ENCODE data around the gene ADAMTS14. TPM values are rescaled to one million over a fixed set of nuclear protein-coding genes. Genes with fewer than 3 reads are reported as not detected.
A peak's percentile ranks its signal among the peaks of the same experiment; 100 is the strongest.

Gene ADAMTS14
- polyA plus RNA-seq, 6 donors from 2014 or later = not detected

DNA sequence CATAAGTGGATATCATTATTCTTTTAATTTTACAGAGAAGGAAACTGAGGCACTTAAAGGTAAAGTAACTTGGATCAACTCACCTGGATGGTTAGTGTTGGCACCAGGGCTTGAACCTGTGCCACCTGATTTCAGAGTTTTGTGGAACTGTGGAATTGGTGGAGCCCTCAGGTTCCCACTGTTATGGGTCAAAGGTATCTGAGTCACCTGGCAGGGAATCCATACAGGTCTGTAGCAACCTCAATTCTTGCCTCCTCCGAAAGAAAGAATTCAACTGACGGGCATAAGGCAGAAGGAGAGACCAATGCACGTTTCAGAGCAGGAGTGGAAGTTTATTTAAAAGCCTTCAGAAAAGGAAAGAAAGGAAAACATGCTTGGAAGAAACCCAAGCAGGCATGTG is 25.2 kb upstream of the ADAMTS14 start:
- H3K27me3 Mint-ChIP-seq = peaks cover 18 to 35% (median 20%) of the 10 kb centered on the region in 3 donors
- no peaks in the 10 kb centered on the region for H3K4me1 Mint-ChIP-seq
- H3K27ac Mint-ChIP-seq = no peak overlapping the region
- ATAC-seq (ENCODE audit: low read depth in 2 of 2) = no peak
- H3K36me3 Mint-ChIP-seq = peaks cover 5 to 32% of the 10 kb centered on the region in 2 donors
- no peak overlapping the region for H3K4me3 Mint-ChIP-seq
- no peak for DNase-seq
- peaks cover 15 to 59% (median 43%) of the 10 kb centered on the region in 7 donors for H3K9me3 Mint-ChIP-seq

DNA sequence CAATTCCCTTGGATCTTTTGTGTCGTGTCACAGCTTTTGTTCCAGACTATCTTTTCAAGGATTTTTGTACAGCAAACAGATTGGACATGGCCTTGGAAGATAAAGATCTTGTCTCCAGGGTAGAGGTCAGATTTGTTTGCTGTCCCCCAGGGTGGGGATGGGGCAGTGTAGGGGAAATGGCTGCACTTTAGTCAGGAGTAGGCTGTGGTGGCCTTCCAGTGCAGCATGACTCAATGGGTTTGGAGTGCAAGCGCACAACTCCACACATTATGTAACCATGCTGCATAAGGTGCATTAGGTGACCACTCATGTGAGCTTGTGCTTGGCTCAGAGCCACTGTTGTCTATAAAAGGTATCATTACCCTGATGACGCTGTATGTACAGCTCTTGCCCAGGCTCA is 23.9 kb upstream of the ADAMTS14 start:
- Mint-ChIP-seq H3K4me1 (no peaks in the 10 kb centered on the region), H3K27ac (no peak overlapping the region), H3K36me3 (peaks cover 5 to 32% of the 10 kb centered on the region in 2 donors), H3K27me3 (peaks cover 18 to 31% (median 20%) of the 10 kb centered on the region in 3 donors), H3K4me3 (no peak overlapping the region), H3K9me3 (peaks cover 15 to 71% (median 52%) of the 10 kb centered on the region in 7 donors)
- DNase-seq (no peak), ATAC-seq (ENCODE audit: low read depth in 2 of 2) (no peak)

DNA sequence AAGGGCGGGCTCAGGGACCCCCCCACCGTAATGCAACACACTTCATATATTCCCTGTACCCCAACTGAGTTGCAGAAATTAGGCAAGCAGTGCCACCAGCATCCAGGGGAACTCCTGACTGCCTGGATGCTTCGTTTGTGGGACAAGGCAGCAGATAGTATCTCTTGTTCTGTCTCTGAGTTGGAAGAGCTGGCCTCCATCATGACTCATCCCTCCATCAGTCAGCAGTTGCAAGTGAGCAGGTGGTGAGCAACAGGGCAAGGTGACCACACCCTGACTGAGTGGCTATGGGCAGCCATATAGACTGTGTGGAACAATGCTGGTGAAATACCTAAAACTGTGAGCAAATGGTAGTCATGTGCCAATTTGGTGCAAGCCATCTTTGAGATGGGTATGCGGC is 22.8 kb upstream of the ADAMTS14 start:
- no peaks in the 10 kb centered on the region for H3K4me1 Mint-ChIP-seq
- H3K4me3 Mint-ChIP-seq = no peak overlapping the region
- no peak overlapping the region for H3K27ac Mint-ChIP-seq
- ATAC-seq (ENCODE audit: low read depth in 2 of 2) (no peak), DNase-seq (no peak)
- H3K36me3 Mint-ChIP-seq = peaks cover 5 to 32% of the 10 kb centered on the region in 2 donors
- H3K27me3 Mint-ChIP-seq = peaks cover 13 to 21% (median 16%) of the 10 kb centered on the region in 3 donors
- peaks cover 15 to 82% (median 53%) of the 10 kb centered on the region in 7 donors for H3K9me3 Mint-ChIP-seq

DNA sequence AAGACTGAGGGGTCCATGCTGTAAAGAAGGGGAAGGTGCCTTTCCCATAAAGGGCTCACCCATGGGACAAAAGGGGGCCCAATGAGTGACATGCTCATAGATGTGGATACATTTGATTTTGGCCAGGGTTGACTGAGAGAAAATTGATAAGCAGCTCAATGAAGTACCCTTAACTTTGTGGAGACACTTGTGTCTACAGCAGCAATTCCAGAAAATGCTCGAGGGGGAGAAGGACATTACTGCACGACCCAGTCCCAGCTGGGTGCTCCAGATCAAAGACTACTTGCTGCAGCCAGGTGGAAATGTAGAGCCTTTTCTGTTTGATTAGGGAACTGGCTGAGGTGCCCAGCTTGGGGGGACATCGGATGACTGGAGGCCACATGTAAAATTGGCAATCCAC is 22.2 kb upstream of the ADAMTS14 start:
- no peak for DNase-seq
- no peak overlapping the region for H3K4me3 Mint-ChIP-seq

DNA sequence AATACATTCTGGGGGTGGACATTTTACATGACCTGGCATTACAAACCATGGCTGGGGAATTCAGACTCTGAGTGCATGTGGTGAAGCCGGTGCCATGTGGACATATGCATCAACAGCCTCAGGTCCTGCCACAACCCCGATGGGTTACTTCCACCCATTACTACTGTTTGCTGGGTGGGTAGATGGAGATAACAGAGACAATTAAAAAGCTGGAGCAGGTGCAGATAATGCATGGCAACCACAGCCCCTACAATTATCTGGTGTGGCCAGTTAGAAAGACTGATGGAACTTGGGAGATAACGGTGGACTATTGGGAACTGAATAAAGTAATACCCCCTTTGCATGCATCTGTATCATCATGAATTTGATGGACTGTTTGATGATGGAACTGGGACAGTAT is 21.6 kb upstream of the ADAMTS14 start:
- no peak for ATAC-seq (ENCODE audit: low read depth in 2 of 2)
- H3K27me3 Mint-ChIP-seq = peaks cover 14 to 18% (median 16%) of the 10 kb centered on the region in 3 donors
- H3K4me3 Mint-ChIP-seq = no peak overlapping the region
- no peak overlapping the region for H3K27ac Mint-ChIP-seq
- H3K9me3 Mint-ChIP-seq = peaks cover 15 to 88% (median 53%) of the 10 kb centered on the region in 7 donors
- DNase-seq = no peak
- H3K4me1 Mint-ChIP-seq = no peaks in the 10 kb centered on the region
- peaks cover 5 to 32% of the 10 kb centered on the region in 2 donors for H3K36me3 Mint-ChIP-seq

More for the DNA sequence above, 22.2 kb upstream of the ADAMTS14 start:
- no peaks in the 10 kb centered on the region for H3K4me1 Mint-ChIP-seq
- H3K27ac Mint-ChIP-seq = no peak overlapping the region
- peaks cover 10 to 18% (median 16%) of the 10 kb centered on the region in 3 donors for H3K27me3 Mint-ChIP-seq
- peaks cover 5 to 32% of the 10 kb centered on the region in 2 donors for H3K36me3 Mint-ChIP-seq
- peaks cover 15 to 82% (median 53%) of the 10 kb centered on the region in 7 donors for H3K9me3 Mint-ChIP-seq
- no peak for ATAC-seq (ENCODE audit: low read depth in 2 of 2)

DNA sequence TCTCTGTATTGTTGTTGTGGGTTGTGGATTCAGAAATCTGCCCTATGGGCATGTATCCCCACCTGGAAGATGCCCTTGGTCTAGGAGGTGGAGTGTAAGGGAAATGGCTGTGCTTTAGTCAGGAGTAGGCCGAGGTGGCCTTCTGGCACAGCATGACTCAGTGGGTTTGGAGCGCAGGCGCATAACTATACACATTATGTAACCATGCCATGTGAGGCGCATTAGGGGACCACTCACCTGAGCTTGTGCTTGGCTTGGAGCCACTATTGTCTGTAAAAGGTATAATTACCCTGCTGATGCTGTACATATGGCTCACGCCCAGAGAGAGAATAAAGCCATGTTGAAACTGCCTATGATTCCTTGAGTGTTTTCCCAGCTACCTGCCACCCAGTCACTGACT is 20.6 kb upstream of the ADAMTS14 start:
- Mint-ChIP-seq H3K4me3 (no peak overlapping the region), H3K27ac (peak overlapping the region in 2 of 6 donors; percentile 17 to 54), H3K4me1 (peaks cover 0 to 4% (median 0%) of the 10 kb centered on the region in 3 donors), H3K36me3 (peaks cover 5 to 32% of the 10 kb centered on the region in 2 donors), H3K9me3 (peaks cover 15 to 84% (median 51%) of the 10 kb centered on the region in 7 donors), H3K27me3 (peaks cover 7 to 21% (median 16%) of the 10 kb centered on the region in 3 donors)
- ATAC-seq (ENCODE audit: low read depth in 2 of 2) (no peak), DNase-seq (no peak)

DNA sequence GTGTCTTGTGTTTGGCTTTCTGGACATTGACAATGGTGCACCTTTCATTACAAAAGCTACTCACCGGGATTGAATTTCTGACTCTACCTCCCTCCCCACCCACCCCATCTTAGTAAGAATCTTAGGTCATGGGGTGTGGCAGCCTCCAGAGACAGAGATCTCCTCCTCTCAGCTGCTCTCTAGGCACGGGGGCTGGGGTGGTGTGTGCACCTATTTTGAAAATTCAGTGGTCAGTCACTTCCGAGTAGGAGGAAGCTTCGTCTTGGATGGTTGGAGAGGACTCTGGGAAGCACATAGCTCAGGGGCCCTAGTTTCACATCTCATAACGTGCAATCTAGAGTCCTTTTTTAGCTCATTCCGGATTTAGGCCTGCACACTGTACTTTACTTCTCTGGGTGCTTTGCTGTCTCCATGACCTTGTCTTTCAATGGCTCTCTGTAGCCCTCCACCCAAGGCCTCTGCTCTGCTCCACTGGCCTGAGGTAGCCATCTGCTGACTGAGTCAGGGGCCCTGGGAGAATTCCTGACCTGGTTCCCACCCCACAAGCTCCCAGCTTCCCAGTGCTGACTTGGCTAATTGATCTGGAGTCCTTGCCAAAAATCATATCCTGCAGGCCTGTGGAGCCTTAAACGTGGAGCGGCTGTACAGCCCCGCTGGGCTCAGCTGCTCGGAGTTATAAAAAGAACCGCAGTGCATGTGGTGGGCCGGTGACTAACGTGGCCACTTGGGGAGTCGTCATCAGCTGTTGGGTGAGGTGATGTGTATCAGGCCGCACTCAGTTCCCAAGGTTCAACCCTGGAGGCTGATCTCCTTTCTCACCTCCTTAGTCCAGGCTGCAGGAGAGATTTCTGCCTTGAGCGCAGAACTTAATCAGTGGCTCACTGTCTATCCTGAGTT is 19.3 kb upstream of the ADAMTS14 start:
- Mint-ChIP-seq H3K9me3 (peaks cover 15 to 77% (median 43%) of the 10 kb centered on the region in 7 donors), H3K4me1 (peaks cover 0 to 5% (median 0%) of the 10 kb centered on the region in 3 donors), H3K27me3 (peaks cover 3 to 17% (median 13%) of the 10 kb centered on the region in 3 donors), H3K4me3 (no peak overlapping the region), H3K27ac (no peak overlapping the region), H3K36me3 (peaks cover 5 to 28% of the 10 kb centered on the region in 2 donors)
- ATAC-seq (ENCODE audit: low read depth in 2 of 2) = no peak
- no peak for DNase-seq

DNA sequence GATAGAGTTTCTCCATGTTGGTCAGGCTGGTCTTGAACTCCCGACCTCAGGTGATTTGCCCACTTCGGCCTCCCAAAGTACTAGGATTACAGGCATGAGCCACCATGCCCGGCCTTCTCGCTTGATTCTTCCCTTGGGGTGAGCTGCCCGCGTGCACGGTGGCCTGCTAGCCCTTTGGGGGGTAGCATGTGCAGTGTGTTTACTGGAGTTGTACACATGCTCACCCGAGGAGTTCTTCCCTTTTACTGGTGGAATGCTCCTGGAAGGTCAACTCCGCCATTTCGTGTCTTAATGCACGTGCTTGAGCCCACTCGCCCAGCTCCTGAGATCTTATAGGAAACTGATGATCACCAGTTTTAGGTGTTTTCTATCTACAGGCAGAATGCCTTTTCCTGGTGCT is 17.0 kb upstream of the ADAMTS14 start:
- peaks cover 11 to 72% (median 26%) of the 10 kb centered on the region in 7 donors for H3K9me3 Mint-ChIP-seq
- peaks cover 6 to 20% (median 9%) of the 10 kb centered on the region in 3 donors for H3K27me3 Mint-ChIP-seq
- no peak overlapping the region for H3K27ac Mint-ChIP-seq
- ATAC-seq (ENCODE audit: low read depth in 2 of 2) (no peak), DNase-seq (no peak)
- peaks cover 5 to 9% of the 10 kb centered on the region in 2 donors for H3K36me3 Mint-ChIP-seq
- no peak overlapping the region for H3K4me3 Mint-ChIP-seq
- H3K4me1 Mint-ChIP-seq = peaks cover 0 to 5% (median 0%) of the 10 kb centered on the region in 3 donors

DNA sequence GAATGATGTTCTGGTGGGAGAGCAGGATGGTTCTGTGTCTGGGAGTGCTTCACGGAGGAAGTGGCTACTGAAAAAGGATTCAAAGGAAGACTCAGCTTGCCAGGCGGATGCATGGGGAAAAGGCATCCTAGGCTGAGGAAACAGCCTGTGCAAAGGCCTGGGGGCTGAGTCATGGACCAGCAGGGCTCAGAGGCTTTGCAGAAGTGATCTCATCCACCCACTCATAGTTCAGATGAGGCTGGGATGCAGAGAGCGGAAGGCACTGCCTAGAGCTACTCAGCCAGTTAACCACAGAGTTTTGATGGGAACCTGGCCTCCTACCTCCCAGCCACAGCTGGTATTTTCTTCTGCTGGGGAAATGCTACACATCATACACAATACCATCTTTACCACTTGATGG is 15.8 kb upstream of the ADAMTS14 start:
- Mint-ChIP-seq H3K27me3 (peaks cover 9 to 23% (median 17%) of the 10 kb centered on the region in 3 donors), H3K36me3 (peaks cover 4 to 5% of the 10 kb centered on the region in 2 donors), H3K9me3 (peaks cover 8 to 61% (median 21%) of the 10 kb centered on the region in 7 donors), H3K27ac (no peak overlapping the region), H3K4me3 (peak overlapping the region in 1 of 8 donors; percentile 13), H3K4me1 (peaks cover 0 to 5% (median 0%) of the 10 kb centered on the region in 3 donors)
- ATAC-seq (ENCODE audit: low read depth in 2 of 2) (no peak), DNase-seq (no peak)

DNA sequence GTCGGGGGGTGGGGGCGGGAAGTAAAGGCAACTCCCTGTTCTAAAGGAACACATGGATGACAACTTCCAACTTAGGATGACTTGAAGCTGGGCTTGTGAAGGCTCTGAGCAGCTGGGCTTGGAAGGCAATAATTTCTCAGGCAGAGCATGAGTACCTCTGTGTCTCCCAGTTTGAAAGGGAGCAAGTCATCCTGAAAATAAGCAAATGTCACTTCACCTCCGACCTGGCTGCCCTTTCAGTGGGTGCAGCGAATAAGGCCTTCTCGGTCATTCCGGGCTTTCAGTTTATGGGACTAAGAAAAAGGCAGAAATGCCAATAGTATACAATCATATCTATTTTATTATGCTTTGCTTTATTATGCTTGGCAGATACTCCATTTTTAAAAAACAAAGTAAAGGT is 15.3 kb upstream of the ADAMTS14 start:
- Mint-ChIP-seq H3K4me3 (no peak overlapping the region), H3K27ac (no peak overlapping the region), H3K9me3 (peaks cover 5 to 55% (median 15%) of the 10 kb centered on the region in 7 donors), H3K36me3 (no peaks in the 10 kb centered on the region), H3K4me1 (peaks cover 0 to 5% (median 0%) of the 10 kb centered on the region in 3 donors), H3K27me3 (peaks cover 13 to 28% (median 22%) of the 10 kb centered on the region in 3 donors)
- no peak for ATAC-seq (ENCODE audit: low read depth in 2 of 2)
- no peak for DNase-seq

DNA sequence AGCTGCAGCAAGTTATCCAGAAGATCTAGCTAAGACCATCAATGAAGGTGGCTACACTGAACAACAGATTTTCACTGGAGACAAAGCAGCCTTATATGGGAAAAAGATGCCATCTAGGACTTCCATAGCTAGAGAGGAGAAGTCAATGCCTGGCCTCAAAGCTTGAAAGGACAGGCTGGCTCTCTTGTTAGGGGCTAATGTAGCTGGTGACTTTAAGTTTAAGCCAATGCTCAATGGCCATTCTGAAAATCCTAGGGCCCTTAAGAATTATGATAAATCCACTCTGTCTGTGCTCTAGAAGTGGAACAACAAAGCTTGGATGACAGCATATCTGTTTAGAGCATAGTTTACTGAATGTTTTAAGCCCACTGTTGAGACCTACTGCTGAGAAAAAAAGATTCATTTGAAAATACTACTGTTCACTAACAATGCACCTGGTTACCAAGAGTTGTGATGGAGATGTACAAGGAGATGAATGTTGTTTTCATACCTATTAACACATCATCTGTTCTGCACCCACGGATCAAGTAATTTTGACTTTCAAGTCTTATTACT is 13.6 kb upstream of the ADAMTS14 start:
- no peaks in the 10 kb centered on the region for H3K36me3 Mint-ChIP-seq
- ATAC-seq (ENCODE audit: low read depth in 2 of 2) = no peak
- peaks cover 18 to 37% (median 33%) of the 10 kb centered on the region in 3 donors for H3K27me3 Mint-ChIP-seq
- no peak for DNase-seq
- H3K27ac Mint-ChIP-seq = no peak overlapping the region
- H3K9me3 Mint-ChIP-seq = peaks cover 0 to 40% (median 7%) of the 10 kb centered on the region in 7 donors
- peak overlapping the region in 1 of 8 donors; percentile 2 for H3K4me3 Mint-ChIP-seq
- peaks cover 0 to 5% (median 0%) of the 10 kb centered on the region in 3 donors for H3K4me1 Mint-ChIP-seq

DNA sequence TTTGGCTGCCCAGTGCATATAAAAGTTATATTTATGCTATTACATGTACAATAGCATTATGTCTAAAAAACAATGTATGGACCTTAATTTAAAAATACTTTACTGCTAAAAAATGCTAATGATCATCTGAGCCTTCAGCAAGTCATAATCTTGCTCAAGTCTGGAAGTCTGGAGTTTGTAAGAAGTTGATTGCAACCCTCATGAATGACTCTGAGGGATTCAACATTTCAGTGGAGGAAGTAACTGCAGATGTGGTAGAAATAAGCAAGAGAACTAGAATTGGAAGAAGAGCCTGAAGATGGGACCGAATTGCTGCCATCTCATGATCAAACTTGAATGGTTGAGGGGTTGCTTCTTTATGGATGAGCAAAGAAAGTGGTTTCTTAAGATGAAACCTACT is 13.0 kb upstream of the ADAMTS14 start:
- Mint-ChIP-seq H3K27ac (no peak overlapping the region), H3K9me3 (peaks cover 0 to 34% (median 5%) of the 10 kb centered on the region in 7 donors), H3K36me3 (no peaks in the 10 kb centered on the region), H3K4me1 (peaks cover 0 to 9% (median 3%) of the 10 kb centered on the region in 3 donors), H3K4me3 (no peak overlapping the region), H3K27me3 (peaks cover 20 to 37% (median 33%) of the 10 kb centered on the region in 3 donors)
- no peak for ATAC-seq (ENCODE audit: low read depth in 2 of 2)
- DNase-seq = no peak

DNA sequence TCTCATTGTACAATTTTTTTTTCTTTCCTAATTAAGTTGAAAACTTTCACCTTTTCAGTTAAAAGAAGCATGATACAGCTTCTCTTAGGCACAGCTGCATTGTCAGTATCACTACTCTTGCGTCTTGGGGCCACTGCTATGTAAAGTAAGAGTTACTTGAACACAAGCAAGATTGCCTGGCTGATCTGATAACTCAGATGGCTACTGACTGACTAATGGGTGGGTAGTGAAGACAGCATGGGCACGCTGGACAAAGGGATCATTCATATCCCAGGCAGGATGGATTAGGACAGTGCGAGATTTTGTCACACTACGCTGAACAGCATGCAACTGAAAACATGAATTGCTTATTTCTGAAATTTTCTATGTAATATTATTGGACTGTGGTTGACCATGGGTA is 11.6 kb upstream of the ADAMTS14 start:
- no peak overlapping the region for H3K27ac Mint-ChIP-seq
- H3K4me3 Mint-ChIP-seq = no peak overlapping the region
- H3K27me3 Mint-ChIP-seq = peaks cover 23 to 33% (median 33%) of the 10 kb centered on the region in 3 donors
- H3K36me3 Mint-ChIP-seq = no peaks in the 10 kb centered on the region
- ATAC-seq (ENCODE audit: low read depth in 2 of 2) (no peak), DNase-seq (no peak)
- peaks cover 0 to 23% (median 17%) of the 10 kb centered on the region in 3 donors for H3K4me1 Mint-ChIP-seq
- peaks cover 0 to 26% (median 5%) of the 10 kb centered on the region in 7 donors for H3K9me3 Mint-ChIP-seq

Measured in naive B cell (primary cell).